GM18520 (cell line): Measurements from ENCODE around the gene ITIH1.

ENCODE experiments used
- ATAC-seq: cut with Tn5 transposase; IDR thresholded peaks from one replicate; pipeline ENCODE4 v1.9.1; 2021; ENCODE audit not compliant: unreplicated experiment

The ITIH1 gene

GRCh38 chr3:52790337-52790736, 12.9 kb downstream of the ITIH1 start:
- ATAC-seq = no peak

DNA sequence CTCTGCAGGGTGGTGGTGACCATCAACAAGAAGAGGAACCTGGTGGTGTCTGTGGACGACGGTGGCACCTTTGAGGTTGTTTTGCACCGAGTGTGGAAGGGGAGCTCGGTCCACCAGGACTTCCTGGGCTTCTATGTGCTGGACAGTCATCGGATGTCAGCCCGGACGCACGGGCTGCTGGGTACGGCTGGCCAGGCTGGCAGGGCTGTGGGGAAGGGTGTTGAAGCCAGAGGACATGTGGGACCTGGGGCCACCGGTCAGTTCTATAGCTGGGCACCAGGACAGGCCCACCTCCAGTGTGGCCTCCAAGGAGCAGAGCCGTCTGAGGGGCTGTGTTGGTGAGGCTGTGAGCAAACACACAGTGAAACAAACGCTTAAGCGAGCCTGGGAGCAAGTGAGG, 13.3 kb downstream of the ITIH1 start:
- ATAC-seq = no peak

GRCh38 chr3:52791366-52791765, 14.0 kb downstream of the ITIH1 start:
- no peak for ATAC-seq

GRCh38 chr3:52791928-52792327, 14.5 kb downstream of the ITIH1 start:
- ATAC-seq = no peak

DNA sequence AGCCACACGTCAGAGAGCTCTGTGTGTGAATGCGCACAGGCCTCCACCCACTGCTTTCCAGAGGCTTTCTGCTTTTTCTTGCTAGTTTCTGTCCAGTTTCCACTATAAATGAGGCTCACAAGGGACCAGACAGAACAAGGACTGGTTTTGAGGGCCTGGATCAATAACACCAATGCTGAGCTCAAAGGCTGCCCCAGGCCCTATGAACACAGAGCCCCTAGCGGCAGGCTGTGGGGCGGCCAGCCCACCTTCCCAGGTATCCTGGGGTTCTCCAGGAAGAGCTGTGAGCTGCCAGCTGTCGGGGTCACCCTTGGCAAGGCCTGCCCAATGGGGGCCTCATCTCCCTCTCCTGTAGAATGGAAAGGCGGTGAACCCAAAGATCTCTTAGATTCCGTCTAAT, 15.0 kb downstream of the ITIH1 start:
- no peak for ATAC-seq

- no peak for ATAC-seq
Observed at GRCh38 chr3:52792961-52793695, 15.7 kb downstream of the ITIH1 start.

DNA sequence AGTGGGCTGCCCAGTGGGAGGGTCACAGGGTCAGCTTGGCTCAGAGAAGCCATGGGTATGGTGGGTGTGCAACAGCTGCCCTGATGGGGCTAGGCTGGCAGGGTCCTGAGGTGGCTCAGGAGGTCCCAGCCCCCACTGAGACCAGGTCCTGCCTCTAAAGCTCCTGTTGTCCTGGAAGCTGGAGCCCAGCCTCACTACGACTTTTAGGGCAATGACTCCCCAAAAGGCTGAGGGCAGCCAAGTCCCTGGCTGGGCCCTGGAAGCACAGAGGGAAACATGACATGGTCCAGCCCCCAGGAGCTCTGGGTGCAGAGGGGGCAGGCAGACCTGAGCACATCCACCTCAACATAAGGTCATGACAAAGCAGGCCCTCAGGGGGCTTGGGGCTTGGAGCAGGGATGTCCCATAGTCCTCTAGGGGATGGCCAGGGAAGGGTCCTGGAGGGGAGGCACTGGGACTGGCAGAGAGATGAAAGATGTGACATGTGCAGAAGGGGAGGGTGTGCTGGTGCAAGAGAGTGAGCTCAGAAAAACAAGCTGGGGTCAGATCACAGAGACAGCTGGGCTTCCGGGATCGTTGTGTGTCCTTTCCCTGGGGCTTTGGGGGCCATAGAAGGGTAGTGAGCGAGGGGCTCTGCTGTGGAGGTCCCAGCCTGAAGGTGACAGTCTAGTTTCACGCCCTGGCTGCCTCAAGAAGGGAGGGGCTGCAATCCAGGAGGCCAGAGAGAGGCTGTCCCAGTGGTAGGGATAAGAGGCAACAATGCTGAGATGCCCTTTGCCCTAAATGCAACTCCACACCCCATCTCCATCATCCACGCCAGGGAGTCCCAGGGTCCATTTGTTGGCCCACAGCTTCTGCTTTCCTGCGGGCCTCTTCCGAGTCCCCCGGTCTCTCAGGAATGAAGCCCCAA, 16.6 kb downstream of the ITIH1 start:
- ATAC-seq = no peak

GRCh38 chr3:52794612-52795099, 17.3 kb downstream of the ITIH1 start, which contains the start of gene ITIH3:
ITIH3 (plus strand) TSS chr3:52794796; CDS start chr3:52794804, 8 bp downstream.
- ATAC-seq = no peak

DNA sequence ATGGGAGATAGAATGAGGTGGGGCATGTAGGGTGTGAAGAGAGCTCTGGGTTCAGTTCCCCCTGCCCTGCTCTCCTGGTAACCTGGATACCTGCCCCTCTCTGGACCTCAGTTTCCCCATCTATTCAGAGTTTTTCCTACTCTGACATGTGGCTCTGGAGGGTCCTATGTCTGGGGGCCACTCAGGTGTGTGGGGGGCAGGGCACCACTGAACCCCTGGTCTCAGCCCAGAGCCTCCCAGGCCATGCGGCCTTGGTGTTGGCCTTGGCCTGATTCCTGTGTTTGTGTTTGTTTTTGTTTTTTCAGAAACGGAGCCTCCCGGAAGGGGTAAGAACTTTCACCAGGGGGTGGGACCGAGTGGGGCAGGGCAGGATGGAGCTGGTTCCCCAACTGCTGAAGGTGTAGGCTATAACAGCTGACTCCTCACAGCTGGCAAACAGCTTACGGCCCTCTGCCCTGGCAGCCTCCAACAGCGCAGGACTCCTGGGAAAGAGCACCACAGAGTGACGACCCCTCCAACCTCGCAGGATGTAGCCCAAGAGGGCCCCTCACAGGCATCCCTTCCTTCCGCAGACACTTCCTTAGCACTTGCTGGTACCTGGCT, 18.0 kb downstream of the ITIH1 start:
- ATAC-seq = no peak

GRCh38 chr3:52796411-52796810, 19.0 kb downstream of the ITIH1 start:
- ATAC-seq = no peak

- no peak for ATAC-seq
Observed at GRCh38 chr3:52798376-52798977, 21.1 kb downstream of the ITIH1 start.

DNA sequence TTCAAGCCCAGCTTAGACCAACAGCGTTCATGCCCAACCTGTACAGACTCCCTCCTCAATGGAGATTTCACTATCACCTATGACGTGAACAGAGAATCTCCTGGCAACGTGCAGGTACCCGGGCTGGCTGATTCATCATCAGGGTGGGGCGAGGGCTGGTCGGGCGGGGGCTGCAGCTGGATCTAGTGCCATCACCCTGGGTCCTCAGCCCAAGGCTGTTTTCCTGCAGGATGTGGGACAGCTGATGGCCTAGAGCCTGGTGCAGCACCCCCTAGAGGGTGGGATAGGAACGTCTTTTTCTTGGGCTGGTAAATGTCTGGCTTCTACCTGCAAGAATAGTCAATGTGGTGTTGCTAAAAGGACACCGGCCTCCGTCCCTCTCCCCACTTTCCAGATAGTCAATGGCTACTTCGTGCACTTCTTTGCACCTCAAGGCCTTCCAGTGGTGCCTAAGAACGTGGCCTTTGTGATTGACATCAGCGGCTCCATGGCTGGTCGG, 21.6 kb downstream of the ITIH1 start:
- no peak for ATAC-seq

GRCh38 chr3:52800079-52800478, 22.7 kb downstream of the ITIH1 start:
- no peak for ATAC-seq

GRCh38 chr3:52801839-52802238, 24.4 kb downstream of the ITIH1 start:
- no peak for ATAC-seq

DNA sequence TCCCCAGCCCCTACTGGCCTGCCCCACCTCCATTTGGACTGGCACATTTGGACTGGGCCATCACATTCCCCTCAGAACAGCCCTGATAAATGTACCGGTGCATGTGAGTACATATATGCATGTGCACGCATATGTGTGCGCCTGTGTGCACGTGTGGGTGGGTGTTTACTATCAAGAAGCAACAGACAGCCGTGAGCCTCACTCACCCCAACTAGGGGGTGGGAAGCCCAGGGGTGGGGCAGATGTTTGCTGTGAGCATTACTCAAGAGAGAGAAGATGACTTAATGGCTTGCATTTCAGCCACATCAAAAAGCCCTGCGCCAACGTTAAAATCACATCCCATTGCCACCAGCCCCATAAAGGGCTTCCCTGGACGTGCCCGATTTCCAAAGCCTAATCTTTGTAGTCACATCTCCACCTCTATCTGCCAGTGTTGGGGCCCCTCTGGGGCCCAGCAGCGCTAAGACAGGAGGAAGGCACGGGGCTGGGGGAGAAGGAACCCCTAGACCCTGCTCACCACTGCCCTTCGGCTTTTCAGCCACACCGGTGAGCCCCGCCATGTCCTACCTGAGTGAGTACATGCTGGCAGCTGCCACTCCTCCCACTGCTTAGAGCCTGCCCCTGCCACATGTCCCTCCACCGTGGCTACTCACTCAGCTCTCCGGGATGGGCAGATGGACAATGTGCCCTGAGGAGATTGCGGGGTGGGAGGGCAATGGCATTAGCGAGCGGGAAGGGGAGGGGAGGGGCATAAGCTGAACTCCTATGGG, 28.1 kb downstream of the ITIH1 start:
- ATAC-seq = no peak

GRCh38 chr3:52809149-52809548, 31.8 kb downstream of the ITIH1 start:
- ATAC-seq = no peak

DNA sequence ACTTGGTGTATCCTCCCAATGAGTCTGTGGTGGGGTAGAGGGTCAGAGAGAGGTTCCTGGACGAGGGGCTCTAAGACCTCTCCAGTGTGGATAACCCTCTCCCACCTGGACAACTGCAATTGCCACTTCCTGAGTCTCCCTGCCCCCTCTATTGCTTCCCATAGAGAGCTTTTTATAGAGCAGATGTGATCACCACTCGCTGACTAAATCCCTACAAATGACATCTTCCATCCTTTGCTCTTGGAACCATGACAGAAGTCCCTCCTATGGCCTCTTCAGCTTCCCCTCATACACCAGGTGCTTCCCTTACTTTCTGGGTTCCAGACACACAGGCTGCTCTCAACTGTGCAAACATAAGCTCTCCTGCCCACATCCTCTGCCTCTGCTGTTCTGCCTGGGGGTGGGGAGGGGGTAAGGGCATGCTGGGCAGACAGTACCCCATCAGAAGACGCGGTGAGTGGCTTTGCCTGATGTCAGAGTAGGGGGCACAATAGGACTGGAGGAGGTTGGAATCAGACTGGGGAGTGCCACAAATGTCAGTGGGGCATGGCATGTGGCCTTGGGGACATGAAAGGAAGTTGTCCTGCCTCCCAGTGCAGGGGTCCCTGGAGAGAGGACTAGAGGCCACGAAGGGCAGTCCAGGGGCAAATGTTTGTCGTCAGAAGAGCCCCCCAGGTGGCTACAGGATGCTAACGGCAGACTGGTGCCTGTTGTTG, 32.4 kb downstream of the ITIH1 start:
- ATAC-seq = no peak

DNA sequence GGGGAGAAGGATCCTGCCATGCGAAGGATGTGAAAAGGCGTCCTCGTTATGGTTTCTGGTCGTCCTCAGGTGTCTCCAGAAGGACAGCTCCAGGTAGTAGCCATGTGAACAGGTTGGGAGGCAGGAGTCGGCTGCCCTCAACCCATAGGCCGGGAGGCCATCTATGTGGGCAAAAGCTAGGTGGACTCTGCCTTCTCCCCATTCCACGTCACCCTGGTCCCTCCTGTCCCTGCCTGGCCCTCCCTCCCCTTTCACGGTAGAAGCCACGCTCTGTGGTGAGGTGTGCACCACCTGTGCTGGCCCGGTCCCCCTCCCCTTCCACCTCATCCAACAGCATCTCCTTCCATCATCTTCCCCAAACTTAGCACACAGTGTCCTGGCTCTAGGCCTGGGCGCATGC, 33.5 kb downstream of the ITIH1 start:
- no peak for ATAC-seq

GRCh38 chr3:52811452-52812011, 34.1 kb downstream of the ITIH1 start:
- no peak for ATAC-seq
